Activated naive CD4-positive, alpha-beta T cell treated with anti-CD3 and anti-CD28 coated beads for 36 hours (primary cell): ENCODE data around the gene SMS. TPM values are rescaled to one million over a fixed set of nuclear protein-coding genes. Genes with fewer than 3 reads are reported as not detected.
A peak's percentile ranks its signal among the peaks of the same experiment; 100 is the strongest.

Experiments used
- CTCF ChIA-PET: fragments of 350-600 bp; sonication (Branson Sonifier 250); formaldehyde crosslinking; loops from one replicate; lab custom pipeline; 2021; ENCODE audit warnings: antibody characterized with exemption; lab: Charles Lee
- DNase-seq: peaks from one replicate; pipeline ENCODE4 v3.0.0-alpha.2; 2020
- H3K27ac Mint-ChIP-seq: one replicate; pipeline ENCODE4 v1.8.0; 2021; ENCODE audit warnings: mild to moderate bottlenecking, mixed read lengths
- H3K27me3 Mint-ChIP-seq: one replicate; pipeline ENCODE4 v1.8.0; 2021; ENCODE audit warnings: low read depth, mixed read lengths
- H3K36me3 Mint-ChIP-seq: one replicate; pipeline ENCODE4 v1.8.0; 2021; ENCODE audit warnings: low read depth, mixed read lengths
- H3K4me1 Mint-ChIP-seq: one replicate; pipeline ENCODE4 v1.8.0; 2021; ENCODE audit warnings: low read depth, mixed read lengths
- H3K4me3 Mint-ChIP-seq: one replicate; pipeline ENCODE4 v1.8.0; 2021; ENCODE audit warnings: mild to moderate bottlenecking, moderate library complexity, mixed read lengths
- H3K9me3 Mint-ChIP-seq: one replicate; pipeline ENCODE4 v1.8.0; 2021; ENCODE audit warnings: mixed read lengths
- intact Hi-C: fragments of 100-400 bp; cut with micrococcal nuclease; formaldehyde crosslinking; loops from one replicate; pipeline ENCODE4 v1.15.1; 2023
- total RNA-seq, 2 experiments: library from RNA; stranded (reverse); gene quantifications; one replicate each; pipeline ENCODE4 v1.2.3, GENCODE V29; 2021

Gene SMS
- total RNA-seq, 2 experiments from 2014 or later = 148 to 156 TPM

GRCh38 chrX:21990832-21991231 lies 50.3 kb downstream of the SMS start:
- no peak for DNase-seq
- Mint-ChIP-seq H3K27me3 (no peaks in the 10 kb centered on the region), H3K9me3 (no peaks in the 10 kb centered on the region), H3K4me1 (peaks cover 42% of the 10 kb centered on the region), H3K27ac (no peak overlapping the region), H3K36me3 (peaks cover 38% of the 10 kb centered on the region), H3K4me3 (no peak overlapping the region)
- intact Hi-C loops = loop anchor here (2.0 kb wide), 2 partner anchors 70 to 100 kb away; no protein-coding TSS in a partner anchor
- CTCF ChIA-PET = interaction anchor here (0.7 kb wide), 1 partner anchor 19 kb away, joined by 3 read pairs; no protein-coding TSS in a partner anchor

GRCh38 chrX:21991504-21991903 lies 51.0 kb downstream of the SMS start:
- peaks cover 49% of the 10 kb centered on the region for H3K4me1 Mint-ChIP-seq
- no peak overlapping the region for H3K4me3 Mint-ChIP-seq
- CTCF ChIA-PET = interaction anchor here (0.7 kb wide), 1 partner anchor 757 kb away, joined by 3 read pairs; no protein-coding TSS in a partner anchor
- H3K27ac Mint-ChIP-seq = peak overlapping the region; percentile 50
- H3K36me3 Mint-ChIP-seq = peaks cover 40% of the 10 kb centered on the region
- no peak for DNase-seq
- intact Hi-C loops = loop anchor here (2.0 kb wide), 2 partner anchors 69 to 99 kb away; no protein-coding TSS in a partner anchor
- no peaks in the 10 kb centered on the region for H3K9me3 Mint-ChIP-seq
- H3K27me3 Mint-ChIP-seq = no peaks in the 10 kb centered on the region

- CTCF ChIA-PET = interaction anchor here (1.4 kb wide), 1 partner anchor 142 kb away, joined by 4 read pairs; no protein-coding TSS in a partner anchor
- intact Hi-C loops = no loop called here
- Mint-ChIP-seq H3K4me1 (peaks cover 57% of the 10 kb centered on the region), H3K27me3 (no peaks in the 10 kb centered on the region), H3K36me3 (peaks cover 38% of the 10 kb centered on the region), H3K27ac (no peak overlapping the region), H3K4me3 (no peak overlapping the region), H3K9me3 (no peaks in the 10 kb centered on the region)
- DNase-seq = no peak
Measured at GRCh38 chrX:21993265-21993664, 52.8 kb downstream of the SMS start.

- CTCF ChIA-PET = no interaction called here
- peaks cover 27% of the 10 kb centered on the region for H3K36me3 Mint-ChIP-seq
- H3K9me3 Mint-ChIP-seq = no peaks in the 10 kb centered on the region
- intact Hi-C loops = no loop called here
- DNase-seq = no peak
- no peak overlapping the region for H3K27ac Mint-ChIP-seq
- H3K4me1 Mint-ChIP-seq = peaks cover 31% of the 10 kb centered on the region
- no peak overlapping the region for H3K4me3 Mint-ChIP-seq
- no peaks in the 10 kb centered on the region for H3K27me3 Mint-ChIP-seq
Measured at GRCh38 chrX:21996872-21997455, 56.5 kb downstream of the SMS start.

GRCh38 chrX:21998037-21998436 lies 57.5 kb downstream of the SMS start:
- DNase-seq = no peak
- peaks cover 24% of the 10 kb centered on the region for H3K36me3 Mint-ChIP-seq
- H3K4me3 Mint-ChIP-seq = no peak overlapping the region
- H3K4me1 Mint-ChIP-seq = peaks cover 31% of the 10 kb centered on the region
- CTCF ChIA-PET = no interaction called here
- H3K9me3 Mint-ChIP-seq = no peaks in the 10 kb centered on the region
- no peak overlapping the region for H3K27ac Mint-ChIP-seq
- intact Hi-C loops = no loop called here
- H3K27me3 Mint-ChIP-seq = no peaks in the 10 kb centered on the region

GRCh38 chrX:22004866-22005265 lies 64.4 kb downstream of the SMS start:
- intact Hi-C loops = no loop called here
- Mint-ChIP-seq H3K27me3 (no peaks in the 10 kb centered on the region), H3K27ac (no peak overlapping the region), H3K36me3 (peaks cover 23% of the 10 kb centered on the region), H3K4me1 (peaks cover 4% of the 10 kb centered on the region), H3K4me3 (no peak overlapping the region), H3K9me3 (no peaks in the 10 kb centered on the region)
- no peak for DNase-seq
- CTCF ChIA-PET = no interaction called here

GRCh38 chrX:22012051-22012450 lies 71.5 kb downstream of the SMS start:
- H3K4me3 Mint-ChIP-seq = no peak overlapping the region
- CTCF ChIA-PET = no interaction called here
- DNase-seq = no peak
- no peak overlapping the region for H3K27ac Mint-ChIP-seq
- H3K4me1 Mint-ChIP-seq = no peaks in the 10 kb centered on the region
- intact Hi-C loops = no loop called here
- peaks cover 8% of the 10 kb centered on the region for H3K36me3 Mint-ChIP-seq
- no peaks in the 10 kb centered on the region for H3K27me3 Mint-ChIP-seq
- peaks cover 4% of the 10 kb centered on the region for H3K9me3 Mint-ChIP-seq

- peaks cover 5% of the 10 kb centered on the region for H3K36me3 Mint-ChIP-seq
- no peak for DNase-seq
- no peaks in the 10 kb centered on the region for H3K27me3 Mint-ChIP-seq
- H3K4me3 Mint-ChIP-seq = no peak overlapping the region
- no peak overlapping the region for H3K27ac Mint-ChIP-seq
- intact Hi-C loops = no loop called here
- CTCF ChIA-PET = no interaction called here
- H3K4me1 Mint-ChIP-seq = no peaks in the 10 kb centered on the region
- peaks cover 4% of the 10 kb centered on the region for H3K9me3 Mint-ChIP-seq
Measured at GRCh38 chrX:22012931-22013330, 72.4 kb downstream of the SMS start.

GRCh38 chrX:22015139-22015750 lies 74.7 kb downstream of the SMS start:
- Mint-ChIP-seq H3K4me3 (no peak overlapping the region), H3K4me1 (no peaks in the 10 kb centered on the region), H3K27me3 (no peaks in the 10 kb centered on the region), H3K27ac (no peak overlapping the region), H3K36me3 (peaks cover under 1% of the 10 kb centered on the region), H3K9me3 (peaks cover 1% of the 10 kb centered on the region)
- intact Hi-C loops = no loop called here
- CTCF ChIA-PET = no interaction called here
- DNase-seq = no peak

- Mint-ChIP-seq H3K27ac (no peak overlapping the region), H3K27me3 (no peaks in the 10 kb centered on the region), H3K9me3 (no peaks in the 10 kb centered on the region), H3K36me3 (no peaks in the 10 kb centered on the region), H3K4me1 (peaks cover 2% of the 10 kb centered on the region), H3K4me3 (no peak overlapping the region)
- no peak for DNase-seq
- CTCF ChIA-PET = no interaction called here
- intact Hi-C loops = no loop called here
Measured at GRCh38 chrX:22021751-22022324, 81.3 kb downstream of the SMS start.

- H3K9me3 Mint-ChIP-seq = peaks cover 2% of the 10 kb centered on the region
- CTCF ChIA-PET = no interaction called here
- H3K4me1 Mint-ChIP-seq = peaks cover 14% of the 10 kb centered on the region
- H3K27me3 Mint-ChIP-seq = no peaks in the 10 kb centered on the region
- no peak for DNase-seq
- H3K27ac Mint-ChIP-seq = no peak overlapping the region
- H3K4me3 Mint-ChIP-seq = no peak overlapping the region
- intact Hi-C loops = no loop called here
- no peaks in the 10 kb centered on the region for H3K36me3 Mint-ChIP-seq
Measured at GRCh38 chrX:22024577-22024976, 84.1 kb downstream of the SMS start.

GRCh38 chrX:22025751-22026150 lies 85.2 kb downstream of the SMS start:
- Mint-ChIP-seq H3K4me3 (no peak overlapping the region), H3K9me3 (peaks cover 2% of the 10 kb centered on the region), H3K27ac (no peak overlapping the region), H3K27me3 (no peaks in the 10 kb centered on the region), H3K36me3 (no peaks in the 10 kb centered on the region), H3K4me1 (peaks cover 14% of the 10 kb centered on the region)
- intact Hi-C loops = no loop called here
- no peak for DNase-seq
- CTCF ChIA-PET = no interaction called here

- Mint-ChIP-seq H3K27ac (peak overlapping the region; percentile 35), H3K36me3 (no peaks in the 10 kb centered on the region), H3K4me3 (no peak overlapping the region), H3K4me1 (peaks cover 14% of the 10 kb centered on the region), H3K27me3 (no peaks in the 10 kb centered on the region), H3K9me3 (peaks cover 2% of the 10 kb centered on the region)
- DNase-seq = no peak
- CTCF ChIA-PET = no interaction called here
- intact Hi-C loops = no loop called here
Measured at GRCh38 chrX:22026731-22027130, 86.2 kb downstream of the SMS start.
